Endothelial cell of umbilical vein (primary cell): ENCODE results near the gene GAB2. TPM values are rescaled to one million over a fixed set of nuclear protein-coding genes. Genes with fewer than 3 reads are reported as not detected.
A peak's percentile ranks its signal among the peaks of the same experiment; 100 is the strongest.

ENCODE experiments used
- BruUV-seq: library from RNA; stranded (reverse); fragments of 400-500 nt; replicated peaks from 2 replicates; lab custom pipeline; 2021; lab: Mats Ljungman, UMichigan
- CTCF ChIA-PET: fragments of 300-600, 350-600 bp; sonication (Branson Sonifier 250); formaldehyde crosslinking; loops from one replicate; lab custom pipeline; 2021; ENCODE audit warnings: antibody characterized with exemption, inconsistent platforms; lab: Charles Lee
- POLR2A ChIA-PET: fragments of 300-600, 350-600 bp; sonication (Branson Sonifier 250); formaldehyde crosslinking; loops from one replicate; lab custom pipeline; 2021; ENCODE audit warnings: antibody characterized with exemption, inconsistent platforms; lab: Charles Lee
- DNase-seq: peaks from one replicate; pipeline ENCODE4 v3.0.0-alpha.2; 2011; ENCODE audit warnings: low read depth, low spot score
- FAIRE-seq: peaks from 2 replicates; lab custom pipeline; 2011; peaks lifted over from hg19 to GRCh38; lab: Jason Lieb, UNC
- H2AFZ ChIP-seq: 2 replicates; pipeline ENCODE4 v1.6.0; 2012; ENCODE audit warnings: low read depth, low read length, control low read depth, inconsistent platforms
- H3K27ac ChIP-seq: 2 replicates; pipeline ENCODE4 v1.5.1; 2011; ENCODE audit warnings: low read depth, mild to moderate bottlenecking, control low read depth, low read length, moderate library complexity; ENCODE audit not compliant: insufficient read depth
- H3K27me3 ChIP-seq, 2 experiments: 2 replicates each; pipeline versions ENCODE4 v1.6.0 to v1.6.1; 2011; ENCODE audit warnings: low read length in 2 of 2, mixed read lengths in 1 of 2; ENCODE audit not compliant: control insufficient read depth in 2 of 2, insufficient read depth in 2 of 2
- H3K36me3 ChIP-seq, 2 experiments: 2 replicates in 1 of 2; 3 replicates in 1 of 2; pipeline ENCODE4 v1.5.1; 2011; ENCODE audit warnings: low read length in 2 of 2, mild to moderate bottlenecking in 1 of 2, moderate library complexity in 1 of 2; ENCODE audit not compliant: control insufficient read depth in 2 of 2, insufficient read depth in 2 of 2; ENCODE audit errors: extremely low read depth in 1 of 2
- H3K4me1 ChIP-seq: 3 replicates; pipeline ENCODE4 v1.5.1; 2011; ENCODE audit warnings: mild to moderate bottlenecking, low read length; ENCODE audit not compliant: control insufficient read depth, insufficient read depth; ENCODE audit errors: extremely low read depth
- H3K4me2 ChIP-seq: 2 replicates; pipeline ENCODE4 v1.6.1; 2011; ENCODE audit warnings: low read length, control low read depth, mixed read lengths; ENCODE audit not compliant: insufficient read depth
- H3K4me3 ChIP-seq, 3 experiments: fragments of 200-600 bp in 1 of 3; sonication (generic), shearing (Covaris generic) in 1 of 3; replicated peaks in 1 of 3; 2 replicates each; pipeline ENCODE4 v1.5.1; 2011 to 2016; ENCODE audit warnings: control low read depth in 3 of 3, low read length in 3 of 3, mild to moderate bottlenecking in 2 of 3, inconsistent platforms in 1 of 3, low read depth in 1 of 3, moderate library complexity in 1 of 3; ENCODE audit not compliant: insufficient read depth in 1 of 3
- H3K79me2 ChIP-seq: 2 replicates; pipeline ENCODE4 v1.6.0; 2012; ENCODE audit warnings: low read length, inconsistent platforms; ENCODE audit not compliant: control insufficient read depth, insufficient read depth
- H3K9ac ChIP-seq: replicated peaks from 2 replicates; pipeline ENCODE3; 2011; ENCODE audit warnings: low read length, control low read depth; ENCODE audit not compliant: insufficient read depth; ENCODE audit errors: extremely low read depth
- H3K9me1 ChIP-seq: replicated peaks from 3 replicates; pipeline ENCODE4 v1.6.0; 2011; ENCODE audit warnings: mild to moderate bottlenecking, low read length; ENCODE audit not compliant: control insufficient read depth, insufficient read depth; ENCODE audit errors: extremely low read depth
- H3K9me3 ChIP-seq: replicated peaks from 2 replicates; pipeline ENCODE4 v1.5.1; 2012; ENCODE audit warnings: low read length, inconsistent platforms; ENCODE audit not compliant: control insufficient read depth, insufficient read depth
- H4K20me1 ChIP-seq: replicated peaks from 2 replicates; pipeline ENCODE3; 2011; ENCODE audit warnings: mild to moderate bottlenecking, low read length; ENCODE audit not compliant: control insufficient read depth, insufficient read depth; ENCODE audit errors: extremely low read depth
- CTCF ChIP-seq, 2 donors: IDR thresholded peaks; 1 replicate in 1 of 2; 2 replicates in 1 of 2; pipeline ENCODE4 v1.5.1; 2011; ENCODE audit warnings: low read length in 2 of 2, mild to moderate bottlenecking in 2 of 2, moderate library complexity in 2 of 2, control low read depth in 1 of 2, inconsistent platforms in 1 of 2, low read depth in 1 of 2; ENCODE audit not compliant: insufficient read depth in 1 of 2; ENCODE audit errors: extremely low read depth in 1 of 2
- EZH2 ChIP-seq: IDR thresholded peaks from 2 replicates; pipeline ENCODE4 v1.6.1; 2012; ENCODE audit warnings: borderline replicate concordance, low read depth, mild to moderate bottlenecking, moderate library complexity, low read length, inconsistent platforms; ENCODE audit not compliant: severe bottlenecking
- FOS ChIP-seq: IDR thresholded peaks from 2 replicates; pipeline ENCODE4 v1.6.1; 2011; ENCODE audit warnings: mild to moderate bottlenecking, low read length, moderate library complexity, borderline replicate concordance; ENCODE audit not compliant: insufficient read depth
- GATA2 ChIP-seq: IDR thresholded peaks from 2 replicates; pipeline ENCODE4 v1.7.0; 2011; ENCODE audit warnings: low read depth, mild to moderate bottlenecking, moderate library complexity, mixed read lengths, low read length; ENCODE audit not compliant: insufficient read length, insufficient read depth
- JUN ChIP-seq: IDR thresholded peaks from 2 replicates; pipeline ENCODE4 v1.6.1; 2011; ENCODE audit warnings: borderline replicate concordance, low read depth; ENCODE audit not compliant: insufficient read length, insufficient read depth
- MAX ChIP-seq: IDR thresholded peaks from 2 replicates; pipeline ENCODE4 v1.6.1; 2011; ENCODE audit not compliant: insufficient read depth, insufficient read length
- MYC ChIP-seq: IDR thresholded peaks from one replicate; pipeline ENCODE4 v1.6.1; 2011; ENCODE audit warnings: mild to moderate bottlenecking, low read depth, low read length
- POLR2A ChIP-seq: IDR thresholded peaks from 2 replicates; pipeline ENCODE4 v1.6.1; 2012; ENCODE audit warnings: low read depth, mild to moderate bottlenecking, control low read depth, low read length
- POLR2AphosphoS5 ChIP-seq: IDR thresholded peaks from 2 replicates; pipeline ENCODE4 v1.6.1; 2012; ENCODE audit warnings: low read depth, mild to moderate bottlenecking, control low read depth, low read length, moderate library complexity; ENCODE audit not compliant: insufficient read depth
- dilution Hi-C: fragments of 300-500 bp; cut with MboI; formaldehyde crosslinking; loops from one replicate; pipeline ENCODE4 v1.15.0; 2019; ENCODE audit warnings: low sequenced_read_pairs; ENCODE audit not compliant: extremely low pct_ligation_motif_present
- intact Hi-C: fragments of 100-400 bp; cut with micrococcal nuclease; formaldehyde crosslinking; loops from one replicate; pipeline ENCODE4 v1.10.0; 2022
- polyA plus RNA-seq, 4 experiments: library from polyadenylated mRNA; depleted of rRNA in 3 of 4; stranded (reverse) in 3 of 4; unstranded in 1 of 4; fragments of >200 nt; gene quantifications; 2 replicates each; pipeline versions ENCODE4 v1.2.1 to v1.2.3, GENCODE V29; 2011 to 2012; ENCODE audit warnings: missing spikeins in 1 of 4
- total RNA-seq: library from RNA; stranded (reverse); gene quantifications from 2 replicates; pipeline ENCODE4 v1.2.3, GENCODE V29; 2021

The GAB2 gene
- total and polyA plus RNA-seq, 2 donors (not counting 3 experiments of a cell fraction or from before 2014, with no cell fraction given) = 19.6 to 39.6 TPM

- BruUV-seq = no TSS peak
These were observed 47.0 kb downstream of the GAB2 start for GRCh38 chr11:78370406-78371172.

More at GRCh38 chr11:78370406-78371172, 47.0 kb downstream of the GAB2 start:
- peaks cover 2% of the 10 kb centered on the region for H4K20me1 ChIP-seq
- no peak overlapping the region for H3K27ac ChIP-seq
- POLR2A ChIA-PET = no interaction called here
- no peak overlapping the region for H3K9ac ChIP-seq
- dilution Hi-C loops = no loop called here
- no peaks in the 10 kb centered on the region for H3K9me3 ChIP-seq
- no peak overlapping the region for H3K4me2 ChIP-seq
- intact Hi-C loops = no loop called here
- H3K4me1 ChIP-seq = peaks cover 2% of the 10 kb centered on the region
- DNase-seq (peak; percentile 58), FAIRE-seq (no peak)
- no peak overlapping the region for H2AFZ ChIP-seq
- H3K9me1 ChIP-seq = no peaks in the 10 kb centered on the region
- no peak overlapping the region for H3K4me3 ChIP-seq
- H3K36me3 ChIP-seq = no peaks in the 10 kb centered on the region
- CTCF ChIA-PET = interaction anchor here (1.2 to 1.3 kb wide), 2 partner anchors 22 to 46 kb away, joined by 3 read pairs; no protein-coding TSS in a partner anchor
- TF ChIP-seq GATA2 (no peak), JUN (no peak), POLR2AphosphoS5 (no peak), EZH2 (no peak), FOS (no peak), MYC (no peak), POLR2A (no peak), MAX (no peak), CTCF (IDR thresholded peaks at IDR 0.05; ENCODE audit: extremely low read depth in 1 of 2, insufficient read depth in 1 of 2, low read depth in 1 of 2, low read length in 2 of 2) (no peak)
- H3K27me3 ChIP-seq = no peaks in the 10 kb centered on the region
- peaks cover 54% of the 10 kb centered on the region for H3K79me2 ChIP-seq
